Stomach smooth muscle (tissue), 2 donors: ENCODE data around the gene TLK1.

Source experiments
- H3K27ac ChIP-seq: one replicate; pipeline ENCODE4 v1.7.0; 2013; ENCODE audit warnings: mild to moderate bottlenecking, low read length, inconsistent platforms
- H3K27me3 ChIP-seq, 2 donors: one replicate each; pipeline ENCODE4 v1.7.0; 2013; ENCODE audit warnings: low read length in 2 of 2; ENCODE audit not compliant: insufficient read depth in 2 of 2, control insufficient read depth in 1 of 2
- H3K36me3 ChIP-seq, 2 donors: one replicate each; pipeline ENCODE4 v1.7.0; 2013; ENCODE audit warnings: low read length in 2 of 2; ENCODE audit not compliant: control insufficient read depth in 2 of 2, insufficient read depth in 2 of 2
- H3K4me1 ChIP-seq: one replicate; pipeline ENCODE4 v1.7.0; 2013; ENCODE audit warnings: low read length; ENCODE audit not compliant: control insufficient read depth, insufficient read depth
- H3K4me3 ChIP-seq, 2 donors: one replicate each; pipeline ENCODE4 v1.7.0; 2013; ENCODE audit warnings: low read length in 2 of 2
- H3K9ac ChIP-seq, 2 donors: one replicate each; pipeline ENCODE4 v1.7.0; 2013; ENCODE audit warnings: low read length in 2 of 2, mild to moderate bottlenecking in 1 of 2
- H3K9me3 ChIP-seq, 2 donors: one replicate each; pipeline ENCODE4 v1.7.0; 2013; ENCODE audit warnings: low read length in 2 of 2; ENCODE audit not compliant: control insufficient read depth in 2 of 2
- donor health status: healthy.
- donor health status: Pancreatic carcinoma.

TLK1 gene

DNA sequence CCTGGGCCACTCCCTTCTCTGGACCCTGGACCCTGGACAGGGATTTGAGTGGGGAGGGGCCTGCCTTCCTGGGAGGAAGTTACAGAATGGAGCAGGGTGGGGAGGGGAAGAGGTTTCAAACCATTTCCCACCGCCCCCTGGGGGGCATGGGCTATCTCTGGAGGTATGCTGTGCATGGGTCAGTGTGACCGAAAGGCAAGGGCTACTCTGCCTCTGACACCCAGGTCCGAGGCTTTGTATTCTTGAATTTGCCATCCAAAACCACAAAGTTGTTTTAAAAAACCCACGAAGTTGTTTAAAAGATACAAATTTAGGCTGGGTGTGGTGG, 184.8 kb downstream of the TLK1 start:
- Histone ChIP-seq H3K36me3 (no peaks in the 10 kb centered on the region), H3K9ac (no peak overlapping the region), H3K27me3 (no peaks in the 10 kb centered on the region), H3K27ac (no peak overlapping the region), H3K4me1 (peaks cover 20% of the 10 kb centered on the region), H3K9me3 (no peaks in the 10 kb centered on the region), H3K4me3 (no peak overlapping the region)

DNA sequence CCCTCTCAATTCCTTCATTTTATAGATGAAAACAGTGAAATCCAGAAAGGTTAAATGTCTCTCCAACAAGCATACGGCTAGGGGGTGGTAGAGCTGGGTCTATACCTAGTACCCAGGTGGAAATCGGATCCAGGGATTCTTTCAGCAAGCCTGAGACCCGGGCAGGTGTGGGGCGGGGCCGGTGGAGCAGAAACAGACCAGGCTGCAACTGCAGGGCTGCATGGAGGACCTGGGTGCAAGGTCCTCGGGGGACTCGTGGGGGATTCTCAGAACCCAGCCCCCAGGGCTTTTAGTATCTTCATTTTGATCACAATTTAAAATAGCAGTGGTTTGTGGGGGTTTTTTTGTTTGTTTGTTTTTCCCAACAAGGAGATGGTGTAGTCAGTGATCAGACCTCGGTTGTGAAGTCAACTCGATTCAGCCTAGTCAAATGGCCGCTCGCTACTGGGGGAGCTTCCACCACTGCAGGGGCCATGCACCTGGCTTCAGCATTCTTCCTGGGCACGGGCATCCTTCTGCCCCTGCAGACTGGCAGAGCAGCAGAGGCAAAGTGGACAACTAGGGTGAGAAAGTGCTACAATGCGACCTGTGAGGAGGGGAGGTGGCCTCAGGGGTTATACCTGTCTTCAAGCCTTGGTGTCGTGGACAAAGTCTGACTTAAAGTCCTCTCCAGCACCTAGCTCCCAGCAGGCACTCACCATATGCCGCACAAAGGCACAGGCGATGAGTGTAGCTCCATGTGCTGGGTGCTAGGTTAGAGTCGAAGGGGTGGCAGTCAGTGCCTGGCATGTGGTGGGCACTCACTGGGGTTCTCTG, 185.4 kb downstream of the TLK1 start:
- Histone ChIP-seq H3K4me3 (no peak overlapping the region), H3K4me1 (peaks cover 20% of the 10 kb centered on the region), H3K9me3 (no peaks in the 10 kb centered on the region), H3K27me3 (no peaks in the 10 kb centered on the region), H3K27ac (no peak overlapping the region), H3K9ac (no peak overlapping the region), H3K36me3 (no peaks in the 10 kb centered on the region)

DNA sequence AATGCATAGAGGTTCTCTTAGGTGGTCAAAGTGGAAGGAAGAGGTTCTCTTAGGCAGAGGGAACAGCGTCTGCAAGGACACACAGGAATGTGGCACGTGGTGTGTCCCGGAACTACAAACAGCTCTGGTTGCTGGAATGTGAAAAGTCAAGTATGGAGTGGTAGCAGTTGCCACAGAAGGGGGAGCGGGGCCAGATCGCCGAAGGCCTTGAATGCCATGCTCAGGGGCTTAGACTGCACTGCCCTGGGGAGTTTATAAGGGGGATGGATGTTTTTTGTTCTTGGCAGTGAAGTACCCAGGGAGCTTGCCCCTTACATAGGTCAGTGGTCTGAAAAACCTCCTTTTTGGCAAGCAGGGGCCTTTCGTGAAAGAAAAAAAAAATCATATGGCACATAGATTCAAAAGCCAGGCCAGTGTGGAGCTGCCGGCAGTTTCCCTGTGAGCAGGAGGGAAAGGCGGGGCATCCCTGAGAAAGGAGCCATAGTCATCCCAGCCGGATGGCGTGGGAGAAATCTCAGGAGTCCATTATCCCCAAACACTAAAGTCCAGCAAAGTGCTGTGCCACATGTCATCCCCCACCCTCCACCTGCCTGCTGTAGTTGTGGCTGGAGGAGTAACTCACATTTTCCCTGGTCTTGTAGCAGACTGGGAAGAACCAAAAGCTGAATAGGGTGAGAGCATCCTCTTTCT, 186.2 kb downstream of the TLK1 start:
- Histone ChIP-seq H3K4me1 (peaks cover 20% of the 10 kb centered on the region), H3K27me3 (no peaks in the 10 kb centered on the region), H3K27ac (peak overlapping the region; percentile 64), H3K9me3 (no peaks in the 10 kb centered on the region), H3K9ac (peak overlapping the region in 1 of 2 donors; percentile 86), H3K36me3 (no peaks in the 10 kb centered on the region), H3K4me3 (peak overlapping the region; percentile 81 to 83)

DNA sequence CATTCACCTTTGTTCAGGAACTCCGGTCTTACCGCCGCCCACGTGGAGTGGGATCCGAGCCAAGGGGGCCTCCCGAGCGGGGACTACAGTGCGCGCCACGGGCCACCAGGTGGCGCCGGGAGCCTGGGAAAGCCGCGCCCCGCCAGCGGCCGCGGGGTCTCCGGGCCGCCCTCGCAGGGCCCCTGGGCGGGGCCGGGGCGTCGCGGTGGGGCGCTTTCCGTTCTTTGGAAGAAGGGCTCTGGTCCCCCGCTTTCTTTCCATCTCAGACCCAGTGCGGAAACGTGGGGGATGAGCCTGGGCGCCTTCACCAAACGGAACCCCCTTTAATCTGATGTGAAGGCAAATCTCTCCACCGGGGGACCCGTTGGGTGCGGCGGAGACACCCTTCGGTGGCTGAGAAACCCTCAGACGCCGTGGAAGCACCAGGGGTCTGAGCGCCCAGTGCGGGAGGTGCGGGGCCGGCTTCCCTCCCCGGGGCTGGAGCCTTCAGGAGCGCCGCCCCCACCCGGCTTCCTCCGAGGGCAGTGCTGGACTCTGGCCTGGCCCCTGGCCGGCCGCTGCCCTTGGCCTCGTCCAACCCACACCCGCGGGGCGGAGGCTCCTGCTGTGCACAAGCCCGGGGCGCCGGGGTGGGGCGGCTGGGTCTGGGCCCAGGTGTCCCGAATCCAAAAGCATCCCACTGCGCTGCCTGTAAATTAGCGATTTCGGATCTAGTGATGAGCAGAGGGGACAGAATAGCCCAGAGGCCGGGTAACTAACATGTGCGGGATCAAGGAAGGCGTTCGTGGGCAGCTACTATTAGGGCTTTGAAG, 187.0 kb downstream of the TLK1 start:
- Histone ChIP-seq H3K27me3 (no peaks in the 10 kb centered on the region), H3K36me3 (peaks cover 0 to 2% of the 10 kb centered on the region in 2 donors), H3K9me3 (no peaks in the 10 kb centered on the region), H3K4me3 (peak overlapping the region; percentile 81 to 83), H3K27ac (peak overlapping the region; percentile 64), H3K9ac (peak overlapping the region; percentile 66 to 86), H3K4me1 (peaks cover 20% of the 10 kb centered on the region)

DNA sequence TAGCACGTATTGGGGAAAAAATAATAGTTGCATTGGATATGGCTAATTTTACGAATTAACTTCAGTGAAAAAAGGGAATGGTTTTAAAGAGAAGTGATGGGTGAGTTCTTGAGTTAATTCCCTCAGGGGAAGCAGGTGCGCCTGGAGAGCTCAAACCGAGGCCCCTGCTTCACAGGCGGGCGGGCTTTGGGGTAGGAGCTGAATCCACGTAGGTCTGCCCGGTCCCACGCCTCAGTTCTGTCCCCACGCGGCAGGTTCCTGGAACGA, 187.5 kb downstream of the TLK1 start:
- H3K9me3 ChIP-seq: no peaks in the 10 kb centered on the region
- H3K27ac ChIP-seq: peak overlapping the region; percentile 18
- peaks cover 20% of the 10 kb centered on the region for H3K4me1 ChIP-seq
- peaks cover 0 to 2% of the 10 kb centered on the region in 2 donors for H3K36me3 ChIP-seq
- peak overlapping the region; percentile 42 to 86 for H3K9ac ChIP-seq
- peak overlapping the region; percentile 64 to 83 for H3K4me3 ChIP-seq
- no peaks in the 10 kb centered on the region for H3K27me3 ChIP-seq

DNA sequence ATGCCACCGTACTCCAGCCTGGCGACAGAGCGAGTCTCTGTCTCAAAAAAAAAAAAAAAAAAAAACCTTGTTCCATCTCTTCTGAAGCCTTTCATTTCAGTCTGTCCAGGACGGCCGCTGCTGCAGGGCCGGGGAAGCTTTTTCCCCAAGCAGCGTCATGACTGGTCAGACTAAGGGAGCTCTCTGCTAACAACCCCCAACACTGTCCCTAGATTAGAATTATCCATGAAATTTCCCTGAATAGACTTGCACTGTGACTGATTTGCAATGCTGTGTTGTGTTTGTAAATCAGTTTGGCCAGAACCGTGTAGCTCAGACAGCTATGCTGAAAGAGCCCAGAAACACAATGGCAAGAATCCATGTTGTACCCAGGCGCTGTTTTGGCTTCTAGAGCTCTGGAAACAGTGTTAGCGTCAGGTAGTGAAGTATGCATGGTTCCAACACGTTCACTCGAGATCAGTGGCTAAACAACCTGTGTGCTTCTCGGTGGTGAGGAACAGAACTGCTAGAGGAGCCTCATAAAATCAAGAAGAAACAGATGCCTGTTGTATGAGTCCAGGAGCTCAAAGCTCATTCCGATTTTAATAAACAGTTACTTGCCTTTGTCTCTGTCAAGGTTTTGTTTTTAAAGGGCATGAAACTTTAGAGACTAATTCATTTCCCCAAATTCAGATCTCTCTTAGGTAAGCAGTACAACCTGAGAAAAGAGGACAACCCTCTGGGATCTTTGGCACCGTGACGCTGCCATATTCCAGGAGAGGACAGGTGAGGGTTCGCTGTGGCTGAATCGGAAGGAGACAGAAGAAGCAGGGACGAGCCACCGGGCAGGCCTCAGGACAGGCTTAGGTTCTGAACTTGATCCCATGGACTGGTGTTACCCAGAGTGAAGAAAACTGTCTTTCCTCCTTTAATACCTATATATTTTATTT, 188.1 kb downstream of the TLK1 start:
- Histone ChIP-seq H3K36me3 (peaks cover 0 to 5% of the 10 kb centered on the region in 2 donors), H3K4me3 (peak overlapping the region; percentile 64 to 83), H3K27me3 (no peaks in the 10 kb centered on the region), H3K27ac (peak overlapping the region; percentile 18), H3K9ac (peak overlapping the region; percentile 42 to 86), H3K4me1 (peaks cover 20% of the 10 kb centered on the region), H3K9me3 (no peaks in the 10 kb centered on the region)

DNA sequence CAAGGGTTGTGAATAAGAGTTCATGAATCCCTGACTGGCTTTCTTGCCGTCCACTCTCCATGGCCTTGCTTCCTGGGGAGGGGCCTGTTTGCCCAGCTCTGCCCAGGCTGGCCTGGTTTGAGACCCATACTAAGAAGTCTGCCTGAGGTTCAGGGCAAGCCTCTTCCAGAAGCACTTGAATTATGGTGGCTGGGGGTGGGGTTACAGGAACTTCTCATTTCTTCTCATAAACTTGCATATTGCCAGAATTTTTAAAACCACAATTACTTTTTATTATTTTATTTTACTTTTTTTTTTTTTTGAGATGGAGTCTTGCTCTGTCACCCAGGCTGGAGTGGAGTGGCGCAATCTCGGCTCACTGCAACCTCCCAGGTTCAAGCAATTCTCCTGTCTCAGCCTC, 189.6 kb downstream of the TLK1 start:
- H3K9me3 ChIP-seq: no peaks in the 10 kb centered on the region
- H3K36me3 ChIP-seq: peaks cover 7 to 15% of the 10 kb centered on the region in 2 donors
- H3K9ac ChIP-seq: no peak overlapping the region
- no peaks in the 10 kb centered on the region for H3K27me3 ChIP-seq
- peaks cover 20% of the 10 kb centered on the region for H3K4me1 ChIP-seq
- H3K27ac ChIP-seq: no peak overlapping the region
- no peak overlapping the region for H3K4me3 ChIP-seq

DNA sequence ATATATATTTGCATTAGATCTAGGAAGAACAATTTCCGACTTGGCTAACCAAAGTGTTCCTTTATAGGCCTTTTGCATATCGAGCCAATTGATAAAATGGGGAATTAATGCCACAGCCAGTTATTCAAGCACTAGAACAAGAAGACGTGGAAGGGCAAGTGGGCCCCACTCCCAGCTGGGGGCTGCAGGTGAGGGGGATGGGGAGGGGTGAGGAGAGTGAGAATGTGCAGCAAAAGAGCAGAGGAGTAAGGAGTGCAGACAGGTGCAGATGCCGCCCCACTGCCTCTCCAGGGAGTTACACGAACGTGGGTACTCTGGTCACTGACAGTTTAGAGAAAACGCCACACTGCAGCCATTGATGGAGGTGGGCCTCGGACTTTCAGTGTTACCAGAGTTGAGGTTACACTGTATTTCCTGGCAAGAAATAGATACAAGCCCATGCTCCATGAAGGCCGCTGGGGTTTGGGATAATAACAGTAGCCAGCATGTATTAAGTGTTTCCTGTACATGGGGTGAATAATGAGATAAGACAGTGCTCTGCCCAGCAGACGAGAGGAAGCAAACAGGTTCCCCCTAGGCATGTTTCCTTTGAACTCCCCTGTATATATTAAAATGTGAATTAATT, 190.7 kb downstream of the TLK1 start:
- H3K4me1 ChIP-seq: peaks cover 20% of the 10 kb centered on the region

DNA sequence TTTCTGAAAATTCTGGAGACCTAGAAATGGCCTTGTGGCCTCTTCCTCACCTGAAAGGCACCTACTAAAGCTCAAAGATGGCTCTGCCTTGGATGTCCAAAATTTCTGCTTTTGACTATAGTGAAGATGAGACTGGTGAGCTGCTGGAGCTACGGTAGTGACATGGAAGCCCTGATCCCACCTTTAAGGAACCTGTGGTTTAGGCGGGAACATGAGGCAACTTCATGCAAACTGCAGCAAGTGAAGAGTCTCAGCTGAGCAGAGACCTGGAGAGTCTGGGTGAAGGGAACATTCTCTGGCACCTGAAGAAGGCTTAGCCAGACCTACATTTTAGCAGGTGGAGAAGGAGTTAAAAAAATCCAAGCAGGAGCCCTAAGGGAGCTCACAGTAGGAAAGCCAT, 191.7 kb downstream of the TLK1 start:
- H3K27me3 ChIP-seq: no peaks in the 10 kb centered on the region
- H3K27ac ChIP-seq: no peak overlapping the region
- peaks cover 14 to 27% of the 10 kb centered on the region in 2 donors for H3K36me3 ChIP-seq
- H3K4me3 ChIP-seq: no peak overlapping the region
- no peak overlapping the region for H3K9ac ChIP-seq
- peaks cover 16% of the 10 kb centered on the region for H3K4me1 ChIP-seq
- no peaks in the 10 kb centered on the region for H3K9me3 ChIP-seq

More for the DNA sequence above, 190.7 kb downstream of the TLK1 start:
- Histone ChIP-seq H3K9me3 (no peaks in the 10 kb centered on the region), H3K27me3 (no peaks in the 10 kb centered on the region), H3K36me3 (peaks cover 11 to 25% of the 10 kb centered on the region in 2 donors), H3K27ac (no peak overlapping the region), H3K9ac (no peak overlapping the region), H3K4me3 (no peak overlapping the region)
